H1 (cell line): ENCODE results near the gene TUBA3C. TPM values are rescaled to one million over a fixed set of nuclear protein-coding genes. Genes with fewer than 3 reads are reported as not detected.

ENCODE experiments used
- CHD1 ChIP-seq: IDR thresholded peaks from 2 replicates; pipeline ENCODE4 v1.6.1; 2012; ENCODE audit warnings: low read depth, low read length, improper control_type of control experiment
- EGR1 ChIP-seq: IDR thresholded peaks from 2 replicates; pipeline ENCODE4 v1.6.1; 2011; ENCODE audit warnings: low read depth, low read length, borderline replicate concordance
- RXRA ChIP-seq: IDR thresholded peaks from 2 replicates; pipeline ENCODE4 v1.6.1; 2011; ENCODE audit warnings: low read depth, mild to moderate bottlenecking, low read length, moderate library complexity; ENCODE audit not compliant: insufficient read depth
- SAP30 ChIP-seq: fragments of 300-600 bp; sonication (generic); IDR thresholded peaks from 2 replicates; pipeline ENCODE4 v1.7.1; 2012; ENCODE audit warnings: low read length, moderate library complexity, mild to moderate bottlenecking, inconsistent platforms; ENCODE audit not compliant: insufficient read depth, insufficient replicate concordance
- SRF ChIP-seq: IDR thresholded peaks from 2 replicates; pipeline ENCODE4 v1.6.1; 2011; ENCODE audit warnings: mild to moderate bottlenecking, low read depth, low read length, moderate library complexity
- SUZ12 ChIP-seq: fragments of 200-600 bp; sonication (generic); IDR thresholded peaks from 2 replicates; pipeline ENCODE4 v1.6.1; 2012; ENCODE audit warnings: mild to moderate bottlenecking, inconsistent platforms, low read length, moderate library complexity, mixed read lengths
- TBP ChIP-seq: IDR thresholded peaks from 2 replicates; pipeline ENCODE4 v1.6.1; 2011; ENCODE audit warnings: low read depth, low read length, improper control_type of control experiment
- TEAD4 ChIP-seq: IDR thresholded peaks from 2 replicates; pipeline ENCODE4 v1.6.1; 2012; ENCODE audit warnings: low read depth, low read length, inconsistent platforms, mixed read lengths
- polyA plus RNA-seq, 7 experiments: library from polyadenylated mRNA; depleted of rRNA in 3 of 7; stranded (reverse) in 5 of 7; unstranded in 2 of 7; fragments of >200 nt in 5 of 7; fragments of 200-250 nt in 2 of 7; gene quantifications; 1 replicate in 5 of 7; 2 replicates in 1 of 7; 4 replicates in 1 of 7; pipeline versions ENCODE4 v1.2.1 to v1.2.3, GENCODE V29; 2011 to 2013; ENCODE audit warnings: missing spikeins in 2 of 7, mixed read lengths in 2 of 7
- total RNA-seq: library from RNA; stranded (reverse); fragmentation: NEBNext Ultra II Directional; extraction: Animal tissue kit (Norgen Biotek cat#: 25700); gene quantifications from 2 replicates; pipeline ENCODE4 v1.2.1, GENCODE V29; 2021
- TF ChIP-seq, protein P1 (sequence below): IDR thresholded peaks from 2 replicates; pipeline ENCODE4 v1.6.1; 2012; ENCODE audit warnings: low read length, inconsistent platforms
- TF ChIP-seq, protein P2 (sequence below): IDR thresholded peaks from 2 replicates; pipeline ENCODE4 v1.6.1; 2011; ENCODE audit warnings: low read depth, mild to moderate bottlenecking, low read length; ENCODE audit not compliant: insufficient read depth

The TUBA3C gene
- total and polyA plus RNA-seq, 2 of the 8 experiments (the other 6 are each of a cell fraction or from before 2014, with no cell fraction given): not detected

DNA sequence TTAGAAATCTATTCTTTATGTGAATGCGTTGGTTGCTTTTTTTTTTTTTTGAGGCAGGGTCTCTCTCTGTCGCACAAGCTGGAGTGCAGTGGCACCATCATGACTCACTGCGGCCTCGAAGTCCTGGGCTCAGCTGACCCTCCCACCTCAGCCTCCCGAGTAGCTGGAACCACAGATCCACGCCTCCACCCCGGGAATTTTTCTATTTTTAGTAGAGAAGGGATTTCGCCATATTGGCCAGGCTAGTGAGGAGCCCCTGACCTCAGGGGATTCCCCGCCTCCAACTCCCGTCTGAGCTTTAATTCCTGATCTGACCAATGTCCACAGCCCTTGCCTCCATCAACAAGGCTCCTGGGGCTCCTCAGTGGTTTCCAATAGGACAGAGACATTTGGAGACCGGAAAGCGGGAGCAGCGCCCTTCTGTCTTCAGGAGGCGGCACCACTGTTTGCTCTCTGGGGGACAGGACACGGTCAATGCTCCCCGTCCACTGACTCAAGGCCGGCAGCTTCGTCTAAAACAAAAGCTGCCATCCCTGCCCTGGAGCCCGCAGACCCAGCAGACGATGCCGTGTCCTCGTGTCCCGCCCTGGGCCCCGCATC is 503 bp downstream of the TUBA3C start (continued):
- TF ChIP-seq, protein P1, sequence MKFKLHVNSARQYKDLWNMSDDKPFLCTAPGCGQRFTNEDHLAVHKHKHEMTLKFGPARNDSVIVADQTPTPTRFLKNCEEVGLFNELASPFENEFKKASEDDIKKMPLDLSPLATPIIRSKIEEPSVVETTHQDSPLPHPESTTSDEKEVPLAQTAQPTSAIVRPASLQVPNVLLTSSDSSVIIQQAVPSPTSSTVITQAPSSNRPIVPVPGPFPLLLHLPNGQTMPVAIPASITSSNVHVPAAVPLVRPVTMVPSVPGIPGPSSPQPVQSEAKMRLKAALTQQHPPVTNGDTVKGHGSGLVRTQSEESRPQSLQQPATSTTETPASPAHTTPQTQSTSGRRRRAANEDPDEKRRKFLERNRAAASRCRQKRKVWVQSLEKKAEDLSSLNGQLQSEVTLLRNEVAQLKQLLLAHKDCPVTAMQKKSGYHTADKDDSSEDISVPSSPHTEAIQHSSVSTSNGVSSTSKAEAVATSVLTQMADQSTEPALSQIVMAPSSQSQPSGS: no peak
- TF ChIP-seq CHD1: no peak
- no peak for TF ChIP-seq TBP
- TF ChIP-seq EGR1: no peak
- TF ChIP-seq RXRA: no peak
- no peak for TF ChIP-seq SUZ12
- no peak for TF ChIP-seq TEAD4
- TF ChIP-seq SRF: no peak
- TF ChIP-seq, protein P2, sequence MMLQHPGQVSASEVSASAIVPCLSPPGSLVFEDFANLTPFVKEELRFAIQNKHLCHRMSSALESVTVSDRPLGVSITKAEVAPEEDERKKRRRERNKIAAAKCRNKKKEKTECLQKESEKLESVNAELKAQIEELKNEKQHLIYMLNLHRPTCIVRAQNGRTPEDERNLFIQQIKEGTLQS: no peak
- no peak for TF ChIP-seq SAP30
